Mesenchymal stem cell (in vitro differentiated cells and primary cell): Measurements from ENCODE around the gene DPYSL5.
A peak's percentile ranks its signal among the peaks of the same experiment; 100 is the strongest.

Experiments used
- DNase-seq: peaks from one replicate; pipeline ENCODE4 v3.0.0-alpha.2; 2013
- H2AFZ ChIP-seq: one replicate; pipeline ENCODE4 v1.6.1; 2013; ENCODE audit warnings: low read depth, mild to moderate bottlenecking, control low read depth, inconsistent platforms, low read length, moderate library complexity
- H2AK5ac ChIP-seq: 2 replicates; pipeline ENCODE4 v1.6.1; 2013; ENCODE audit warnings: low read length, moderate library complexity, mild to moderate bottlenecking, inconsistent platforms; ENCODE audit not compliant: severe bottlenecking
- H2BK120ac ChIP-seq: one replicate; pipeline ENCODE4 v1.6.1; 2013; ENCODE audit warnings: low read depth, mild to moderate bottlenecking, inconsistent platforms, low read length, moderate library complexity
- H2BK12ac ChIP-seq, 2 experiments: one replicate each; pipeline ENCODE4 v1.6.1; 2013; ENCODE audit warnings: inconsistent platforms in 2 of 2, low read length in 2 of 2, mild to moderate bottlenecking in 2 of 2, moderate library complexity in 2 of 2, control low read depth in 1 of 2
- H2BK15ac ChIP-seq: one replicate; pipeline ENCODE4 v1.6.1; 2013; ENCODE audit warnings: mild to moderate bottlenecking, low read depth, inconsistent platforms; ENCODE audit not compliant: poor library complexity, severe bottlenecking
- H2BK5ac ChIP-seq: 2 replicates; pipeline ENCODE4 v1.6.1; 2013; ENCODE audit warnings: low read depth, mild to moderate bottlenecking, low read length, control low read depth, inconsistent platforms; ENCODE audit not compliant: poor library complexity, severe bottlenecking
- H3K14ac ChIP-seq, 2 experiments: one replicate each; pipeline ENCODE4 v1.6.1; 2013; ENCODE audit warnings: inconsistent platforms in 2 of 2, low read length in 2 of 2, control low read depth in 1 of 2, mild to moderate bottlenecking in 1 of 2, moderate library complexity in 1 of 2
- H3K18ac ChIP-seq, 2 experiments: one replicate each; pipeline ENCODE4 v1.6.1; 2013; ENCODE audit warnings: inconsistent platforms in 2 of 2, low read length in 2 of 2, control low read depth in 1 of 2, low read depth in 1 of 2, mild to moderate bottlenecking in 1 of 2
- H3K23ac ChIP-seq, 2 experiments: one replicate each; pipeline ENCODE4 v1.6.1; 2013; ENCODE audit warnings: inconsistent platforms in 2 of 2, low read length in 2 of 2, mild to moderate bottlenecking in 2 of 2, moderate library complexity in 2 of 2, control low read depth in 1 of 2
- H3K27ac ChIP-seq: 2 replicates; pipeline ENCODE4 v1.5.1; 2013; ENCODE audit warnings: mild to moderate bottlenecking, moderate library complexity, low read length, control low read depth, inconsistent platforms; ENCODE audit not compliant: poor library complexity, severe bottlenecking
- H3K27me3 ChIP-seq, 2 experiments: 2 replicates each; pipeline versions ENCODE4 v1.6.1 to v1.7.0; 2013; ENCODE audit warnings: low read length in 2 of 2, mild to moderate bottlenecking in 2 of 2, moderate library complexity in 2 of 2, control low read depth in 1 of 2, inconsistent platforms in 1 of 2; ENCODE audit not compliant: control insufficient read depth in 1 of 2, insufficient read depth in 1 of 2
- H3K36me3 ChIP-seq, 2 experiments: 2 replicates each; pipeline versions ENCODE4 v1.6.1 to v1.7.0; 2013; ENCODE audit warnings: low read length in 2 of 2, control low read depth in 1 of 2, inconsistent platforms in 1 of 2, low read depth in 1 of 2, mild to moderate bottlenecking in 1 of 2; ENCODE audit not compliant: insufficient read depth in 2 of 2, control insufficient read depth in 1 of 2
- H3K4ac ChIP-seq, 2 experiments: one replicate each; pipeline ENCODE4 v1.6.1; 2013; ENCODE audit warnings: inconsistent platforms in 2 of 2, low read length in 2 of 2, mild to moderate bottlenecking in 2 of 2, moderate library complexity in 2 of 2, control low read depth in 1 of 2, low read depth in 1 of 2
- H3K4me1 ChIP-seq: 2 replicates; pipeline ENCODE4 v1.6.1; 2013; ENCODE audit warnings: low read depth, low read length, control low read depth; ENCODE audit not compliant: control insufficient read depth, insufficient read depth
- H3K4me2 ChIP-seq: 2 replicates; pipeline ENCODE4 v1.6.1; 2013; ENCODE audit warnings: low read length, mild to moderate bottlenecking, inconsistent platforms; ENCODE audit not compliant: poor library complexity, severe bottlenecking
- H3K4me3 ChIP-seq, 2 experiments: 2 replicates each; pipeline versions ENCODE4 v1.5.1 to v1.7.0; 2013; ENCODE audit warnings: low read length in 2 of 2, mild to moderate bottlenecking in 2 of 2, control low read depth in 1 of 2, low read depth in 1 of 2; ENCODE audit not compliant: insufficient read depth in 1 of 2
- H3K79me1 ChIP-seq: replicated peaks from 2 replicates; pipeline ENCODE4 v1.6.1; 2013; ENCODE audit warnings: mild to moderate bottlenecking, control low read depth, low read length, inconsistent platforms; ENCODE audit not compliant: poor library complexity, severe bottlenecking
- H3K9ac ChIP-seq: 2 replicates; pipeline ENCODE4 v1.7.0; 2013; ENCODE audit warnings: mild to moderate bottlenecking, low read length, moderate library complexity
- H3K9me3 ChIP-seq: 2 replicates; pipeline ENCODE4 v1.7.0; 2013; ENCODE audit warnings: mild to moderate bottlenecking, low read length; ENCODE audit not compliant: control insufficient read depth
- H4K8ac ChIP-seq: one replicate; pipeline ENCODE4 v1.6.1; 2013; ENCODE audit warnings: inconsistent platforms, mild to moderate bottlenecking, low read length, moderate library complexity
- H4K91ac ChIP-seq: one replicate; pipeline ENCODE4 v1.6.1; 2013; ENCODE audit warnings: mild to moderate bottlenecking, low read length, inconsistent platforms
- WGBS: methylation state at CpG from one replicate; pipeline ENCODE4 v1.1.7; 2013; ENCODE audit warnings: mixed read lengths; 5-methylcytosine and 5-hydroxymethylcytosine counted together

DPYSL5 gene

GRCh38 chr2:26957534-26957933 is 109.6 kb downstream of the DPYSL5 start:
- Histone ChIP-seq H3K79me1 (no peaks in the 10 kb centered on the region), H2BK5ac (no peak overlapping the region), H2BK15ac (peak overlapping the region; percentile 12), H3K9me3 (no peaks in the 10 kb centered on the region), H3K23ac (no peak overlapping the region), H4K8ac (no peak overlapping the region), H3K27me3 (peaks cover 51 to 85% of the 10 kb centered on the region in 2 experiments), H3K4me1 (peaks cover 11% of the 10 kb centered on the region), H3K27ac (no peak overlapping the region), H3K18ac (no peak overlapping the region), H3K36me3 (no peaks in the 10 kb centered on the region), H3K4me3 (no peak overlapping the region), H3K4ac (no peak overlapping the region), H3K4me2 (no peak overlapping the region), H2BK120ac (no peak overlapping the region), H2BK12ac (no peak overlapping the region), H3K14ac (no peak overlapping the region), H4K91ac (no peak overlapping the region), H2AFZ (no peak overlapping the region), H3K9ac (no peak overlapping the region), H2AK5ac (peak overlapping the region; percentile 23)
- 65% methylated on average over 2 of the region's 3 CpGs for WGBS
- DNase-seq, result no peak

GRCh38 chr2:26959331-26959730 is 111.4 kb downstream of the DPYSL5 start:
- Histone ChIP-seq H3K27ac (no peak overlapping the region), H3K23ac (no peak overlapping the region), H3K4ac (no peak overlapping the region), H3K36me3 (no peaks in the 10 kb centered on the region), H2AK5ac (no peak overlapping the region), H4K91ac (no peak overlapping the region), H3K18ac (no peak overlapping the region), H3K14ac (no peak overlapping the region), H4K8ac (no peak overlapping the region), H3K4me1 (peaks cover 11% of the 10 kb centered on the region), H3K9ac (no peak overlapping the region), H2BK5ac (no peak overlapping the region), H3K27me3 (peaks cover 48 to 70% of the 10 kb centered on the region in 2 experiments), H3K4me3 (no peak overlapping the region), H2BK12ac (no peak overlapping the region), H2AFZ (no peak overlapping the region), H3K9me3 (no peaks in the 10 kb centered on the region), H2BK15ac (no peak overlapping the region), H3K4me2 (no peak overlapping the region), H3K79me1 (no peaks in the 10 kb centered on the region), H2BK120ac (no peak overlapping the region)
- 82% methylated on average over 2 of the region's 2 CpGs for WGBS
- DNase-seq, result no peak

DNA sequence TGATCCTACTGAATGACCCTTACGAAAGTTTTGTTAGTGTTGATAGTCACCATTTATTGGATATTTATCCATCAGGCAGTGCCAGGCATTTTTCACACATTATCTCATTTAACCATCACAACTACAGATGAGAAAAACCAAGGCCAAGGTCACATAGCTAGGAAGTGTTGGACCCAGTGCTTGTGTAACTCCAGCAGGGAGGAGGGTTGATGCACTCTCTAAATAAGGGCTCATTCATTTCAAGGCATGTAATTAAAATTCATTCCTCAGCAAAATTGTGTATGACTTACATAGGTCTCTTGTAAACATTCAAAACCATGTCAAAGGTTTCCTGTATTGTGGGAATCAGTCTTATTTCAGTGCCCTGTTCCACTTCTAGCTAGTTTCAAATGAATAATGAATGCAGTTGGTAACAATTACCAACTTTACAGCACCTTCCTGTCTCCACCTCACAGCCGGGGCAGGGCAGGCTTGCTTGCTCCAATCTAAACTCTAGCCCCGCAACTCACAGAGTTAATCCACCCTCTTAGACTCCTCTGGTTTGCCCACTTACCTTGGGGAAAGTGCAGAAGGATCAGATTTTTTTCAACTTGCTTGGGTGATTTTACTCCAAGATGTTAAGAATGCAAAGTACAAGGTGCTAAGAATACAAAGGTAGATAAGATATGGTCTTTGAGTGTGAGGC is 116.7 kb downstream of the DPYSL5 start:
- Histone ChIP-seq H3K9ac (no peak overlapping the region), H3K23ac (no peak overlapping the region), H3K36me3 (no peaks in the 10 kb centered on the region), H2BK15ac (no peak overlapping the region), H3K4ac (peak overlapping the region in 1 of 2 experiments; percentile 28), H2BK5ac (no peak overlapping the region), H2BK120ac (no peak overlapping the region), H2BK12ac (no peak overlapping the region), H2AFZ (no peak overlapping the region), H2AK5ac (no peak overlapping the region), H3K27ac (no peak overlapping the region), H3K9me3 (no peaks in the 10 kb centered on the region), H3K4me2 (no peak overlapping the region), H3K4me3 (no peak overlapping the region), H4K8ac (no peak overlapping the region), H3K4me1 (peaks cover 6% of the 10 kb centered on the region), H3K27me3 (peaks cover 42 to 47% of the 10 kb centered on the region in 2 experiments), H3K18ac (no peak overlapping the region), H4K91ac (no peak overlapping the region), H3K14ac (no peak overlapping the region), H3K79me1 (no peaks in the 10 kb centered on the region)
- DNase-seq, result no peak
- WGBS, result 78% methylated on average over 1 of the region's 3 CpGs

GRCh38 chr2:26968001-26968400 is 120.1 kb downstream of the DPYSL5 start:
- H3K9ac ChIP-seq, result no peak overlapping the region
- DNase-seq, result no peak
- H3K27ac ChIP-seq, result no peak overlapping the region
- 68% methylated on average over 3 of the region's 3 CpGs for WGBS
- no peak overlapping the region for H2BK15ac ChIP-seq
- no peak overlapping the region for H3K4me3 ChIP-seq
- H3K27me3 ChIP-seq, result peaks cover 28 to 53% of the 10 kb centered on the region in 2 experiments
- no peak overlapping the region for H4K91ac ChIP-seq
- no peak overlapping the region for H3K14ac ChIP-seq
- H3K4ac ChIP-seq, result no peak overlapping the region
- no peak overlapping the region for H2AFZ ChIP-seq
- no peak overlapping the region for H4K8ac ChIP-seq
- H3K4me1 ChIP-seq, result peaks cover 12% of the 10 kb centered on the region
- no peak overlapping the region for H3K4me2 ChIP-seq
- no peak overlapping the region for H2BK120ac ChIP-seq
- H2AK5ac ChIP-seq, result no peak overlapping the region
- no peaks in the 10 kb centered on the region for H3K36me3 ChIP-seq
- no peak overlapping the region for H3K18ac ChIP-seq
- no peak overlapping the region for H2BK12ac ChIP-seq
- H3K9me3 ChIP-seq, result no peaks in the 10 kb centered on the region
- H2BK5ac ChIP-seq, result no peak overlapping the region
- H3K23ac ChIP-seq, result no peak overlapping the region
- H3K79me1 ChIP-seq, result peaks cover 2% of the 10 kb centered on the region
